K562 (cell line): ENCODE results near the gene CARD10.

Source experiments
- BRD4 ChIP-seq: fragments of 200-600 bp; sonication (generic); IDR thresholded peaks from 2 replicates; pipeline ENCODE4 v1.6.1; 2017; ENCODE audit warnings: inconsistent platforms
- DNMT1 ChIP-seq: fragments of 450-650 bp; IDR thresholded peaks from 2 replicates; pipeline ENCODE4 v1.6.1; 2016; ENCODE audit warnings: antibody characterized with exemption, mild to moderate bottlenecking
- EP300 ChIP-seq: IDR thresholded peaks from 2 replicates; pipeline ENCODE4 v1.6.1; 2012; ENCODE audit warnings: low read length, improper control_type of control experiment
- FOXJ3 ChIP-seq: sonication (generic); formaldehyde crosslinking; IDR thresholded peaks from 2 replicates; pipeline ENCODE4 v1.4.0; 2020; ENCODE audit warnings: mild to moderate bottlenecking, missing genetic modification reagents
- TCF7L2 ChIP-seq: fragments of 150-350 bp; IDR thresholded peaks from 2 replicates; pipeline ENCODE4 v1.6.1; 2016; ENCODE audit warnings: low read depth, mild to moderate bottlenecking, low read length, moderate library complexity
- U2AF1 ChIP-seq: fragments of 200-400 bp; formaldehyde crosslinking; optimal IDR thresholded peaks from 2 replicates; pipeline ENCODE3; 2017; ENCODE audit warnings: mild to moderate bottlenecking, low read depth, low read length, moderate library complexity
- YY1 ChIP-seq, 3 experiments: IDR thresholded peaks; 2 replicates each; pipeline ENCODE4 v1.6.1; 2011; ENCODE audit warnings: low read length in 2 of 3, mild to moderate bottlenecking in 2 of 3, moderate library complexity in 2 of 3, borderline replicate concordance in 1 of 3, control low read depth in 1 of 3, low read depth in 1 of 3; ENCODE audit not compliant: insufficient read depth in 3 of 3, insufficient replicate concordance in 2 of 3, control insufficient read depth in 1 of 3, insufficient read length in 1 of 3; ENCODE audit errors: extremely low read depth in 1 of 3
- ZBTB17 ChIP-seq: fragments of 450-650 bp; formaldehyde crosslinking; IDR thresholded peaks from 2 replicates; pipeline ENCODE4 v1.4.0; 2020; ENCODE audit warnings: mild to moderate bottlenecking
- ZNF133 ChIP-seq: fragments of 250-450 bp; sonication (Bioruptor Pico); IDR thresholded peaks from 2 replicates; pipeline ENCODE4 v1.4.0; 2020; ENCODE audit warnings: mild to moderate bottlenecking
- ZNF184 ChIP-seq: sonication (generic); formaldehyde crosslinking; IDR thresholded peaks from 2 replicates; pipeline ENCODE4 v1.5.0; 2020; ENCODE audit warnings: missing genetic modification reagents
- ZNF3 ChIP-seq: fragments of 250-450 bp; sonication (Bioruptor Pico); IDR thresholded peaks from 2 replicates; pipeline ENCODE4 v1.5.0; 2021; ENCODE audit warnings: mild to moderate bottlenecking, moderate library complexity
- TF ChIP-seq, protein P1 (sequence below), 3 experiments: IDR thresholded peaks in 2 of 3; conservative IDR thresholded peaks in 1 of 3; 2 replicates each; pipeline ENCODE4 v1.5.1; 2011 to 2012; ENCODE audit warnings: low read length in 3 of 3, mild to moderate bottlenecking in 3 of 3, control low read depth in 2 of 3, improper control_type of control experiment in 1 of 3, inconsistent platforms in 1 of 3, low read depth in 1 of 3, mixed read lengths in 1 of 3, moderate library complexity in 1 of 3; ENCODE audit not compliant: insufficient read depth in 2 of 3
- TF ChIP-seq, protein P2 (sequence below): sonication (generic); formaldehyde crosslinking; IDR thresholded peaks from 2 replicates; pipeline ENCODE4 v1.4.0; 2020; ENCODE audit warnings: mild to moderate bottlenecking, missing genetic modification reagents
- TF ChIP-seq, protein P3 (sequence below): fragments of 450-650 bp; IDR thresholded peaks from 2 replicates; pipeline ENCODE4 v1.6.1; 2018; ENCODE audit not compliant: partially characterized antibody

DNA sequence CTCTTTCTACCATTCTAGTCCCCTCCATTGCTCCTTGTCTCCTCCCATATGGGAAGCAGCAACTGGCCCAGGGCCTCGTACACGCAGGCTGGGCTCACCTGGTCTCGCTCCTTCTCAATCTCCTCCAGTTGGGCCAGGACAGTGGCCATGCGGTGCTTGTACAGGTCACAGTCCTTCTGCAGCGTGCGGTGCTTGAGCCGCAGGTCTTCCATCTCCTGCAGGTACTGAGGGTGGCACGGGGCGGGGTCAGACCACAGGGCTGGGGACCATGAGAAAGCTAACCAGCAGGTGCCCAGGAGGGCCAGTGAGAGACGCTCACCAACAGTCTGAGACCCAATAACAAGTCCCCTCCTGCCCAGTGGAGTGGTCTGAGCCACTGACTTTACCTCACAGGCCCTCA lies 11.5 kb downstream of the CARD10 start:
- TF ChIP-seq EP300 (no peak), U2AF1 (no peak), YY1 (IDR thresholded peaks at IDR 0.05; ENCODE audit: borderline replicate concordance in 1 of 3, control insufficient read depth in 1 of 3, extremely low read depth in 1 of 3, insufficient read depth in 3 of 3, insufficient read length in 1 of 3, insufficient replicate concordance in 2 of 3, low read depth in 1 of 3, low read length in 2 of 3) (no peak), ZNF184 (CRISPR knock-in tag) (no peak), ZBTB17 (CRISPR knock-in tag) (no peak), FOXJ3 (no peak), BRD4 (no peak), DNMT1 (no peak), ZNF133 (CRISPR knock-in tag) (no peak), ZNF3 (CRISPR knock-in tag) (no peak), TCF7L2 (no peak)
- TF ChIP-seq, protein P1, sequence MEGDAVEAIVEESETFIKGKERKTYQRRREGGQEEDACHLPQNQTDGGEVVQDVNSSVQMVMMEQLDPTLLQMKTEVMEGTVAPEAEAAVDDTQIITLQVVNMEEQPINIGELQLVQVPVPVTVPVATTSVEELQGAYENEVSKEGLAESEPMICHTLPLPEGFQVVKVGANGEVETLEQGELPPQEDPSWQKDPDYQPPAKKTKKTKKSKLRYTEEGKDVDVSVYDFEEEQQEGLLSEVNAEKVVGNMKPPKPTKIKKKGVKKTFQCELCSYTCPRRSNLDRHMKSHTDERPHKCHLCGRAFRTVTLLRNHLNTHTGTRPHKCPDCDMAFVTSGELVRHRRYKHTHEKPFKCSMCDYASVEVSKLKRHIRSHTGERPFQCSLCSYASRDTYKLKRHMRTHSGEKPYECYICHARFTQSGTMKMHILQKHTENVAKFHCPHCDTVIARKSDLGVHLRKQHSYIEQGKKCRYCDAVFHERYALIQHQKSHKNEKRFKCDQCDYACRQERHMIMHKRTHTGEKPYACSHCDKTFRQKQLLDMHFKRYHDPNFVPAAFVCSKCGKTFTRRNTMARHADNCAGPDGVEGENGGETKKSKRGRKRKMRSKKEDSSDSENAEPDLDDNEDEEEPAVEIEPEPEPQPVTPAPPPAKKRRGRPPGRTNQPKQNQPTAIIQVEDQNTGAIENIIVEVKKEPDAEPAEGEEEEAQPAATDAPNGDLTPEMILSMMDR (IDR thresholded peaks at IDR 0.05 in 2 of 3, conservative IDR thresholded peaks at IDR 0.05 in 1 of 3; ENCODE audit: insufficient read depth in 2 of 3, low read depth in 1 of 3, low read length in 3 of 3), result no peak
- TF ChIP-seq, protein P2, sequence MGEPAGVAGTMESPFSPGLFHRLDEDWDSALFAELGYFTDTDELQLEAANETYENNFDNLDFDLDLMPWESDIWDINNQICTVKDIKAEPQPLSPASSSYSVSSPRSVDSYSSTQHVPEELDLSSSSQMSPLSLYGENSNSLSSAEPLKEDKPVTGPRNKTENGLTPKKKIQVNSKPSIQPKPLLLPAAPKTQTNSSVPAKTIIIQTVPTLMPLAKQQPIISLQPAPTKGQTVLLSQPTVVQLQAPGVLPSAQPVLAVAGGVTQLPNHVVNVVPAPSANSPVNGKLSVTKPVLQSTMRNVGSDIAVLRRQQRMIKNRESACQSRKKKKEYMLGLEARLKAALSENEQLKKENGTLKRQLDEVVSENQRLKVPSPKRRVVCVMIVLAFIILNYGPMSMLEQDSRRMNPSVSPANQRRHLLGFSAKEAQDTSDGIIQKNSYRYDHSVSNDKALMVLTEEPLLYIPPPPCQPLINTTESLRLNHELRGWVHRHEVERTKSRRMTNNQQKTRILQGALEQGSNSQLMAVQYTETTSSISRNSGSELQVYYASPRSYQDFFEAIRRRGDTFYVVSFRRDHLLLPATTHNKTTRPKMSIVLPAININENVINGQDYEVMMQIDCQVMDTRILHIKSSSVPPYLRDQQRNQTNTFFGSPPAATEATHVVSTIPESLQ (CRISPR knock-in tag), result no peak
- TF ChIP-seq, protein P3, sequence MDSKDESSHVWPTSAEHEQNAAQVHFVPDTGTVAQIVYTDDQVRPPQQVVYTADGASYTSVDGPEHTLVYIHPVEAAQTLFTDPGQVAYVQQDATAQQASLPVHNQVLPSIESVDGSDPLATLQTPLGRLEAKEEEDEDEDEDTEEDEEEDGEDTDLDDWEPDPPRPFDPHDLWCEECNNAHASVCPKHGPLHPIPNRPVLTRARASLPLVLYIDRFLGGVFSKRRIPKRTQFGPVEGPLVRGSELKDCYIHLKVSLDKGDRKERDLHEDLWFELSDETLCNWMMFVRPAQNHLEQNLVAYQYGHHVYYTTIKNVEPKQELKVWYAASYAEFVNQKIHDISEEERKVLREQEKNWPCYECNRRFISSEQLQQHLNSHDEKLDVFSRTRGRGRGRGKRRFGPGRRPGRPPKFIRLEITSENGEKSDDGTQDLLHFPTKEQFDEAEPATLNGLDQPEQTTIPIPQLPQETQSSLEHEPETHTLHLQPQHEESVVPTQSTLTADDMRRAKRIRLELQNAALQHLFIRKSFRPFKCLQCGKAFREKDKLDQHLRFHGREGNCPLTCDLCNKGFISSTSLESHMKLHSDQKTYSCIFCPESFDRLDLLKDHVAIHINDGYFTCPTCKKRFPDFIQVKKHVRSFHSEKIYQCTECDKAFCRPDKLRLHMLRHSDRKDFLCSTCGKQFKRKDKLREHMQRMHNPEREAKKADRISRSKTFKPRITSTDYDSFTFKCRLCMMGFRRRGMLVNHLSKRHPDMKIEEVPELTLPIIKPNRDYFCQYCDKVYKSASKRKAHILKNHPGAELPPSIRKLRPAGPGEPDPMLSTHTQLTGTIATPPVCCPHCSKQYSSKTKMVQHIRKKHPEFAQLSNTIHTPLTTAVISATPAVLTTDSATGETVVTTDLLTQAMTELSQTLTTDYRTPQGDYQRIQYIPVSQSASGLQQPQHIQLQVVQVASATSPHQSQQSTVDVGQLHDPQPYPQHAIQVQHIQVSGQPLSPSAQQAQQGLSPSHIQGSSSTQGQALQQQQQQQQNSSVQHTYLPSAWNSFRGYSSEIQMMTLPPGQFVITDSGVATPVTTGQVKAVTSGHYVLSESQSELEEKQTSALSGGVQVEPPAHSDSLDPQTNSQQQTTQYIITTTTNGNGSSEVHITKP, result no peak
